GM12878 (cell line): ENCODE results near the gene C1S. TPM values are rescaled to one million over a fixed set of nuclear protein-coding genes. Genes with fewer than 3 reads are reported as not detected.

Experiments used
- BCL3 ChIP-seq: IDR thresholded peaks from 2 replicates; pipeline ENCODE4 v1.6.1; 2011; ENCODE audit warnings: borderline replicate concordance, low read depth, mild to moderate bottlenecking, moderate library complexity, low read length; ENCODE audit not compliant: insufficient read depth, poor library complexity, severe bottlenecking
- BCLAF1 ChIP-seq: fragments of 450-650 bp; IDR thresholded peaks from 2 replicates; pipeline ENCODE4 v1.6.1; 2017; ENCODE audit warnings: antibody characterized with exemption, mild to moderate bottlenecking, moderate library complexity
- CHD4 ChIP-seq: fragments of 200-600 bp; sonication (generic); IDR thresholded peaks from 2 replicates; pipeline ENCODE4 v1.6.1; 2016; ENCODE audit warnings: mild to moderate bottlenecking
- CUX1 ChIP-seq: IDR thresholded peaks from 2 replicates; pipeline ENCODE4 v1.6.1; 2012; ENCODE audit warnings: improper control_type of control experiment, low read depth, low read length; ENCODE audit not compliant: insufficient replicate concordance
- GABPA ChIP-seq: IDR thresholded peaks from 2 replicates; pipeline ENCODE4 v1.6.1; 2014; ENCODE audit warnings: antibody characterized with exemption, low read depth, mild to moderate bottlenecking, inconsistent platforms
- IKZF2 ChIP-seq, 2 experiments: fragments of 450-650 bp; IDR thresholded peaks; 2 replicates each; pipeline ENCODE4 v1.6.1; 2017; ENCODE audit warnings: mild to moderate bottlenecking in 2 of 2, moderate library complexity in 2 of 2
- JUND ChIP-seq: IDR thresholded peaks from 2 replicates; pipeline ENCODE4 v1.6.1; 2012; ENCODE audit warnings: low read depth, mild to moderate bottlenecking, low read length, improper control_type of control experiment, moderate library complexity
- LARP7 ChIP-seq: fragments of 450-650 bp; IDR thresholded peaks from 2 replicates; pipeline ENCODE4 v1.6.1; 2017; ENCODE audit warnings: mild to moderate bottlenecking
- MLLT1 ChIP-seq: fragments of 450-650 bp; IDR thresholded peaks from 2 replicates; pipeline ENCODE4 v1.6.1; 2016; ENCODE audit warnings: mild to moderate bottlenecking
- MTA2 ChIP-seq: fragments of 450-650 bp; IDR thresholded peaks from 2 replicates; pipeline ENCODE4 v1.6.1; 2016; ENCODE audit warnings: low read depth, mild to moderate bottlenecking, moderate library complexity
- NBN ChIP-seq: fragments of 450-650 bp; IDR thresholded peaks from 2 replicates; pipeline ENCODE4 v1.6.1; 2016
- NR2F1 ChIP-seq: fragments of 450-650 bp; conservative IDR thresholded peaks from 2 replicates; pipeline ENCODE4 v1.6.1; 2017; ENCODE audit warnings: mild to moderate bottlenecking
- PAX8 ChIP-seq: fragments of 450-650 bp; IDR thresholded peaks from 2 replicates; pipeline ENCODE4 v1.6.1; 2017; ENCODE audit warnings: mild to moderate bottlenecking, moderate library complexity
- POLR2A ChIP-seq: IDR thresholded peaks from 2 replicates; pipeline ENCODE4 v1.6.1; 2011; ENCODE audit warnings: low read depth, mild to moderate bottlenecking, low read length
- POU2F2 ChIP-seq: IDR thresholded peaks from 3 replicates; pipeline ENCODE4 v1.6.1; 2011; ENCODE audit warnings: low read depth, mild to moderate bottlenecking, low read length, borderline replicate concordance
- RBBP5 ChIP-seq: fragments of 200-600 bp; sonication (generic); conservative IDR thresholded peaks from 2 replicates; pipeline ENCODE4 v1.6.1; 2016
- SPI1 ChIP-seq: IDR thresholded peaks from 2 replicates; pipeline ENCODE4 v1.6.1; 2011; ENCODE audit warnings: low read depth, mild to moderate bottlenecking, low read length, moderate library complexity, borderline replicate concordance; ENCODE audit not compliant: insufficient read depth
- STAT3 ChIP-seq: IDR thresholded peaks from 2 replicates; pipeline ENCODE4 v1.6.1; 2011; ENCODE audit warnings: low read depth, low read length, improper control_type of control experiment
- TCF3 ChIP-seq: IDR thresholded peaks from 2 replicates; pipeline ENCODE4 v1.6.1; 2012; ENCODE audit warnings: low read depth, mild to moderate bottlenecking, low read length, borderline replicate concordance; ENCODE audit not compliant: insufficient read depth
- ZNF207 ChIP-seq: fragments of 450-650 bp; IDR thresholded peaks from 2 replicates; pipeline ENCODE4 v1.6.1; 2014; ENCODE audit warnings: antibody characterized with exemption, mild to moderate bottlenecking, borderline replicate concordance
- polyA plus RNA-seq, 11 experiments: library from polyadenylated mRNA; depleted of rRNA in 4 of 11; unstranded in 6 of 11; stranded (reverse) in 5 of 11; fragments of >200 nt; fragmentation: Nextera tagmentation in 4 of 11; fragmentation: Illumina TruSeq in 1 of 11; extraction: Ambion mirVana in 4 of 11; extraction: Trizol in 1 of 11; gene quantifications; 1 replicate in 1 of 11; 2 replicates in 10 of 11; pipeline versions ENCODE4 v1.2.1 to v1.2.3, GENCODE V29; 2011 to 2016; ENCODE audit warnings: inconsistent platforms in 2 of 11, missing spikeins in 2 of 11, low read depth in 1 of 11
- total RNA-seq, 4 experiments: library from RNA; depleted of rRNA in 3 of 4; stranded (reverse); fragments of >200 nt in 3 of 4; fragmentation: Illumina TruSeq in 1 of 4; extraction: Trizol in 1 of 4; gene quantifications; 2 replicates each; pipeline versions ENCODE4 v1.2.1 to v1.2.3, GENCODE V29; 2013 to 2021

The C1S gene
- total and polyA plus RNA-seq, 10 of the 15 experiments (the other 5 are each of a cell fraction or from before 2014, with no cell fraction given): 0.10 to 1.4 (median 0.42) TPM

GRCh38 chr12:7108796-7109571 is 48.5 kb downstream of the C1S start, which contains the start of gene C1RL (continued):
- TF ChIP-seq CUX1 (no peak), BCL3 (no peak), TCF3 (no peak), SPI1 (peak; percentile 79; the same call in 1 of the 2 replicates), NR2F1 (peak; percentile 61; the same call in 1 of the 2 replicates), JUND (no peak), CHD4 (no peak), STAT3 (peak; percentile 88; the same call in 1 of the 2 replicates), MTA2 (no peak), ZNF207 (peak; percentile 72; the same call in 1 of the 2 replicates), MLLT1 (peak; percentile 59), GABPA (no peak), PAX8 (no peak), NBN (peak; percentile 62), POU2F2 (peak; percentile 20; the same call in 1 of the 3 replicates), RBBP5 (no peak), BCLAF1 (no peak), POLR2A (0 out of 2 replicates have a peak, but pooled peaks have one; percentile 13), LARP7 (no peak), IKZF2 (IDR thresholded peaks at IDR 0.05) (peak; percentile 73 to 79)
